ENCODE data around the gene CPA5. TPM values are rescaled to one million over a fixed set of nuclear protein-coding genes. Genes with fewer than 3 reads are reported as not detected.

CPA5 gene
- total and polyA plus RNA-seq, 10 of the 15 experiments (the other 5 are each of a cell fraction or from before 2014, with no cell fraction given): 0.06 to 0.52 (median 0.29) TPM; not detected in 2

- Histone ChIP-seq H3K4me2 (ENCODE audit: control insufficient read depth, insufficient read depth) (no peak overlapping the region), H3K36me3 (ENCODE audit: control insufficient read depth in 2 of 2, insufficient read depth in 2 of 2, low read length in 1 of 2) (no peaks in the 10 kb centered on the region), H3K4me1 (ENCODE audit: control insufficient read depth, insufficient read depth, low read length) (no peaks in the 10 kb centered on the region), H4K20me1 (ENCODE audit: control insufficient read depth, insufficient read depth) (no peaks in the 10 kb centered on the region), H2AFZ (ENCODE audit: control insufficient read depth, low read depth, low read length) (no peak overlapping the region), H3K79me2 (ENCODE audit: control insufficient read depth, insufficient read depth, low read length) (no peaks in the 10 kb centered on the region), H3K27ac (ENCODE audit: control insufficient read depth, insufficient read depth) (no peak overlapping the region), H3K9ac (ENCODE audit: control insufficient read depth, insufficient read depth, low read length) (no peak overlapping the region), H3K27me3 (replicated peaks in 1 of 2; ENCODE audit: control insufficient read depth in 2 of 2, insufficient read depth in 2 of 2, low read length in 1 of 2) (no peaks in the 10 kb centered on the region), H3K9me3 (replicated peaks; ENCODE audit: control insufficient read depth, insufficient read depth, low read length) (no peaks in the 10 kb centered on the region; the same call in 2 of the 3 replicates), H3K4me3 (no peak overlapping the region)
- no peak for ATAC-seq
- intact Hi-C loops (cut with micrococcal nuclease; ENCODE audit: unreplicated experiment): no loop called here
- ChIA-PET SMC1A (ENCODE audit: uncharacterized antibody, unreplicated experiment) (interaction anchor here (1.3 kb wide), 1 partner anchor 138 kb away, joined by 3 read pairs; no protein-coding TSS in a partner anchor), CTCF (interaction anchor here (0.6 kb wide), 2 partner anchors 106 to 329 kb away, joined by 3 read pairs; no protein-coding TSS in a partner anchor), POLR2A (interaction anchor here (0.5 kb wide), 1 partner anchor 282 kb away, joined by 4 read pairs; no protein-coding TSS in a partner anchor), RAD21 (ENCODE audit: unreplicated experiment) (no interaction called here)
- no TSS peak for BruUV-seq (replicated peaks)
- 59% methylated on average over 7 of the region's 7 CpGs for WGBS (ENCODE audit: insufficient coverage, insufficient replicate concordance, low lambda C conversion rate, missing lambda C conversion rate)
- no peak for TF ChIP-seq ZNF24 (IDR thresholded peaks at IDR 0.05)
- no peak for TF ChIP-seq E2F8 (IDR thresholded peaks at IDR 0.05; ENCODE audit: low read depth, partially characterized antibody)
- TF ChIP-seq PML (IDR thresholded peaks at IDR 0.05; ENCODE audit: low read length): no peak
- no peak for TF ChIP-seq POLR2A (IDR thresholded peaks at IDR 0.05; ENCODE audit: low read depth, low read length)
- TF ChIP-seq NR2C2 (IDR thresholded peaks at IDR 0.05; ENCODE audit: borderline replicate concordance, control insufficient read depth, insufficient read length, low read depth): no peak
- no peak for FAIRE-seq
- in situ Hi-C loops (cut with MboI): no loop called here
- no peak for DNase-seq (ENCODE audit: low read depth, low spot score)
Measured at GRCh38 chr7:130380861-130381455, 36.3 kb downstream of the CPA5 start.

Measured in GM12878 (cell line).